GM10266 (cell line): Measurements from ENCODE around the gene KDM4C.
"Not testable (repeated sequence)": the region's sequence is repeated elsewhere in the genome, so short reads cannot be mapped to it uniquely, and the experiment has no call there.

Experiments used
- DNase-seq: peaks from one replicate; pipeline ENCODE4 v3.0.0; 2012; ENCODE audit errors: extremely low spot score
- TF ChIP-seq, protein P1 (sequence below): IDR thresholded peaks from 2 replicates; pipeline ENCODE4 v1.5.1; 2012; ENCODE audit warnings: mild to moderate bottlenecking, low read depth; ENCODE audit not compliant: control insufficient read depth, insufficient read depth; ENCODE audit errors: missing control alignments

The KDM4C gene

GRCh38 chr9:6716766-6717165 is 41.0 kb upstream of the KDM4C start:
- no peak for DNase-seq

GRCh38 chr9:6723881-6724420 is 33.8 kb upstream of the KDM4C start:
- no peak for DNase-seq
- TF ChIP-seq, protein P1, sequence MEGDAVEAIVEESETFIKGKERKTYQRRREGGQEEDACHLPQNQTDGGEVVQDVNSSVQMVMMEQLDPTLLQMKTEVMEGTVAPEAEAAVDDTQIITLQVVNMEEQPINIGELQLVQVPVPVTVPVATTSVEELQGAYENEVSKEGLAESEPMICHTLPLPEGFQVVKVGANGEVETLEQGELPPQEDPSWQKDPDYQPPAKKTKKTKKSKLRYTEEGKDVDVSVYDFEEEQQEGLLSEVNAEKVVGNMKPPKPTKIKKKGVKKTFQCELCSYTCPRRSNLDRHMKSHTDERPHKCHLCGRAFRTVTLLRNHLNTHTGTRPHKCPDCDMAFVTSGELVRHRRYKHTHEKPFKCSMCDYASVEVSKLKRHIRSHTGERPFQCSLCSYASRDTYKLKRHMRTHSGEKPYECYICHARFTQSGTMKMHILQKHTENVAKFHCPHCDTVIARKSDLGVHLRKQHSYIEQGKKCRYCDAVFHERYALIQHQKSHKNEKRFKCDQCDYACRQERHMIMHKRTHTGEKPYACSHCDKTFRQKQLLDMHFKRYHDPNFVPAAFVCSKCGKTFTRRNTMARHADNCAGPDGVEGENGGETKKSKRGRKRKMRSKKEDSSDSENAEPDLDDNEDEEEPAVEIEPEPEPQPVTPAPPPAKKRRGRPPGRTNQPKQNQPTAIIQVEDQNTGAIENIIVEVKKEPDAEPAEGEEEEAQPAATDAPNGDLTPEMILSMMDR: no peak

More at GRCh38 chr9:6716766-6717165, 41.0 kb upstream of the KDM4C start:
- TF ChIP-seq, protein P1: no peak

DNA sequence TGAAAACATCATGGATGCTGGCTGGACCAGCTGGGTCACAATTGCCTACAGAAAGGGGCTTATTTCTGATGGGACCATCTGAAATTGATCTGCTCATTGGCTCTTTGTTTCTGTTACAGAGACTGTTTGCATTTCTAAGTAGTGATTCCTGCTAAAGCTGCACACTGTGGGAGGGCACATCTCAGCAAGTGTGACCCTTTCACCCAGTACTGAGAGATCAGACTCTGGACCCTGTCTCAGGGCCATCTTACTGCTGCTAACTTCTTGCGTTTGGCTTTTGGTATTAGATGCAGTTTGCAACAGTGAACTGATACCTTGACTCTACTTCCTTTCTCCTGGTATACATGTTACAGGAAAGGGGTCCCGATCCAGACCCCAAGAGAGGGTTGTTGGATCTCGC is 24.5 kb upstream of the KDM4C start:
- TF ChIP-seq, protein P1: no peak
- DNase-seq: no peak

DNA sequence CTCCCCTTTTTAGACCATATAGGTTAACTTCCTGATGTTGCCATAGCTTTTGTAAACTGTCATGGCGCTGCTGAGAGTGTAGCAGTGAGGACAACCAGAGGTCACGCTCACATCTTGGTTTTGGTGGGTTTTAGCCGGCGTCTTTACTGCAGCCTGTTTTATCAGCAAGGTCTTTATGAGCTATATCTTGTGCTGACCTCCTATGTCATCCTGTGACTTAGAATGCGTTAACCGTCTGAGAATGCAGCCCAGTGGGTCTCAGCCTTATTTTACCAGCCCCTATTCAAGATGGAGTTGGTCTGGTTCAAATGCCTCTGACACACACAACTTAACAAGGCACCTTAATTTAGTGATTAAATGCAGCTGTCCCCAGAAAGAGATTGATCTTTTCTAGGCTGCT is 23.9 kb upstream of the KDM4C start:
- TF ChIP-seq, protein P1: no peak

DNA sequence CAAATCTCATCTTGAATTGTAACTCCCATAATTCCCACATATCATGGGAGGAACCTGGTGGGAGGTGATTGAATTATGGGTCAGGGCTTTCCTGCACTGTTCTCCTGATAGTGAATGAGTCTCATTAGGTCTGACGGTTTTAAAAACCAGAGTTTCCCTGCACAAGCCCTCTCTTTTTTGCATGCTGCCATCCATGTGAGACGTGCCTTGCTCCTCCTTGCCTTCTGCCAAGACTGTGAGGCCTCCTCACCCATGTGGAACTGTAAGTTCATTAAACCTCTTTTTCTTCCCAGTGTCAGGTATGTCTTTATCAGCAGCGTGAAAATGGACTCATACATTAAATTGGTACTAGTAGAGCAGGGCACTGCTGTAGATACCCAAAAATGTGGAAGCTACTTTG is 22.4 kb upstream of the KDM4C start:
- no peak for DNase-seq

More for the DNA sequence above, 23.9 kb upstream of the KDM4C start:
- DNase-seq: no peak

GRCh38 chr9:6739218-6739617 is 18.6 kb upstream of the KDM4C start:
- TF ChIP-seq, protein P1: peak; percentile 40
- peak; percentile 40 for DNase-seq

More for the DNA sequence above, 22.4 kb upstream of the KDM4C start:
- TF ChIP-seq, protein P1: no peak

GRCh38 chr9:6748861-6749260 is 8.9 kb upstream of the KDM4C start:
- DNase-seq: not testable (repeated sequence)

GRCh38 chr9:6754861-6755260 is 2.9 kb upstream of the KDM4C start:
- not testable (repeated sequence) for DNase-seq
